Measurements from ENCODE around the gene MBP. TPM values are rescaled to one million over a fixed set of nuclear protein-coding genes. Genes with fewer than 3 reads are reported as not detected.
A peak's percentile ranks its signal among the peaks of the same experiment; 100 is the strongest.

Gene MBP
- total RNA-seq, 2 donors from 2014 or later = 41.7 to 42.2 TPM

DNA sequence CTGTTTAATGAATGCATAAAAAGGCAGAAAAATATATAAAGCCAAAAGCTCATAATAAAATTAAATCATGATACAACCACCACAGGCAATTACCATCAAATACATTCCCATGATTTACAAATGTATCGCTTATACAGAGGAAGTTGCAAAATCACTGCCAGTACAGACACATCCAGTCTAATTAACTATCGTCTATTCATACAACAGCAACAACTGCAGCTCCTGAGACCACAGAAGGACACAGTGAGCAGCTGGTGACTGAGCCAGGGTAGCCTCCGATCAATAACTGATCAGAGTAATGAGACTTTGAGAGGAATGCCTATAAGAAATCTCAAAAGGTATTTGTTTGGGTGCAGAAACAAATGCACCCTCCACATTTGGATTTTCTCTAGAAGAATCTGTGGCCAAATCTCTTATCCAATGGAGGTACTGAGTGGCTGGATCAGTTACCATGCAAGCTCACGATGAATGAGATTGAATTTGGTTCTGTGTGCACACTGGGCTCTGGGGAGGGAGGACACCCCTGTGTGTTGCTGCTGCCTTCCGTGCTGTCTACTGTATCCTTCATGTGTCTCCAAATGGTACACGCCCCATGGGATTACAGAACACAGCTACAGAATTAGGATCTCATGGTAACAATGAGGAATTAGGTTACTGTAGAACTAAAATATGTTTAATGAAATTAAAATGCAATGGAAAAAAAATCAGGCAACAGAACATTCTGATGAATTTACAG lies 119.6 kb downstream of the MBP start:
- Histone ChIP-seq H3K4me3 (no peak overlapping the region), H3K27me3 (replicated peaks; ENCODE audit: insufficient read depth) (no peaks in the 10 kb centered on the region)
- TF ChIP-seq CTCF (IDR thresholded peaks at IDR 0.05) = no peak

DNA sequence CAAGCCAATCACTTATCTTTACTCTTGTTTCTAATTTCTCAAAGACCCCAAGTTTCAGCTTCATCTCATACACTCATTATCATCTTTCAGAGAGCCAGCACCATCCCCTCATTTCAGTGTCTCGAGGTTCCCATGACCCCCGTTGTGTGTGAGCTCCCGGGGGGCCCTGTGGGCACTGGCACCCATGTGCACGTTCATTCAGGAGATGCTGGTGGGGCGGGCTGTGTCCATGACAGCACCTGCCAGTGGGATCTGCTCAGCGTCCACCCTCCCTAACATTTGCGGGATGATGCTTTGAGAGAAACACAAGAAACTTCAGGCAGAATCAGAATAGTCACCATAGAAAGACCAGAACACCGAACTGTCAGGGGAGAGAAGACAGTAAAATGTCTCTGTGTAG lies 120.5 kb downstream of the MBP start:
- Histone ChIP-seq H3K9me3 (no peaks in the 10 kb centered on the region), H3K27me3 (replicated peaks; ENCODE audit: insufficient read depth) (no peaks in the 10 kb centered on the region), H3K4me3 (no peak overlapping the region), H3K36me3 (no peaks in the 10 kb centered on the region), H3K4me1 (ENCODE audit: control insufficient read depth in 1 of 2, low read depth in 2 of 2) (peaks cover 6 to 15% of the 10 kb centered on the region in 2 donors), H3K27ac (no peak overlapping the region)
- no peak for ATAC-seq (ENCODE audit: insufficient number of reproducible peaks, low FRiP score, low read depth)
- TF ChIP-seq CTCF (IDR thresholded peaks at IDR 0.05) = no peak
- DNase-seq (ENCODE audit: low spot score) = no peak

More for the DNA sequence above, 119.6 kb downstream of the MBP start:
- Histone ChIP-seq H3K36me3 (no peaks in the 10 kb centered on the region), H3K27ac (peak overlapping the region in 1 of 2 donors; percentile 9), H3K4me1 (ENCODE audit: control insufficient read depth in 1 of 2, low read depth in 2 of 2) (peaks cover 6 to 15% of the 10 kb centered on the region in 2 donors), H3K9me3 (no peaks in the 10 kb centered on the region)
- no peak for DNase-seq (ENCODE audit: low spot score)
- ATAC-seq (ENCODE audit: insufficient number of reproducible peaks, low FRiP score, low read depth) = no peak

GRCh38 chr18:77009675-77010074 lies 122.9 kb downstream of the MBP start:
- Histone ChIP-seq H3K27me3 (replicated peaks; ENCODE audit: insufficient read depth) (no peaks in the 10 kb centered on the region), H3K4me3 (no peak overlapping the region), H3K4me1 (ENCODE audit: control insufficient read depth in 1 of 2, low read depth in 2 of 2) (peaks cover 6 to 15% of the 10 kb centered on the region in 2 donors), H3K27ac (no peak overlapping the region), H3K36me3 (no peaks in the 10 kb centered on the region), H3K9me3 (no peaks in the 10 kb centered on the region)
- DNase-seq (ENCODE audit: low spot score) (no peak), ATAC-seq (ENCODE audit: insufficient number of reproducible peaks, low FRiP score, low read depth) (no peak)
- no peak for TF ChIP-seq CTCF (IDR thresholded peaks at IDR 0.05)

DNA sequence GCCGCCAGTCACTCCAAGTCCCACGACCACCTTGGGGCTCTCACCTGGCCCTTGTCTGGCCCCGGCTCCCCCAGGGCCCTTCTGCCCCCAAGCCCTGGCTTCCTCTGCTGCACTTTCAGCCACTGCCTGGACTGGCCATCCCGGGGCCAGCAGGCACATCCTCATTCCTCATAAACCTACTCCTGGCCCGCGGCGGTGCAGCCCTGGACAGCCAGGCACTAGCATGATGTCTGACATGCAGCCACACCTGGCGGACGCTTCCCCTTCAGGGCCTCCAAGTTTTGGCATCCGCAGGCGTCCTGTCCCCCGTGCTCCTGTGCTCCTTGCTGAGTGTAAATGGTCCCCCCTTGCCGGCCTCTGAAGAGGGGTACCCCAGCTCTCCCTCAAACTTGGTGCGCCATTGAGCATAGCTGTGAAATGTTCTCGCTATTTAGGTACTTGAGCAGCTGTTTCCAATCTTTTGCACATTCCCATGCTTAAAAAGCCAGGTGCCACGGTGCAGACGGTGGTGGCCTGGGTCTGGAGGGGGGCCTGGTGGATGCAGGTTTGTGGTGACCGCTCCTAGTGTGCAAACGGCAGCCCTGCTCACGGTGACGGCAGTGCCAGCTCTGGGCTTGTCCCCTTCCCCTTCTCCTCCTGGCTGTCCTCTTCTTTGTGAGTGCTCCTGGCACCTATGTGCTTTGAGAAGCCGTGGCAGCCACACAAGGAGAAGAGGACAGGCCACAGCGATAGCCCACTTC lies 123.8 kb downstream of the MBP start:
- no peak for TF ChIP-seq CTCF (IDR thresholded peaks at IDR 0.05)
- Histone ChIP-seq H3K4me1 (ENCODE audit: control insufficient read depth in 1 of 2, low read depth in 2 of 2) (peaks cover 0 to 6% of the 10 kb centered on the region in 2 donors), H3K36me3 (no peaks in the 10 kb centered on the region), H3K27ac (no peak overlapping the region), H3K9me3 (no peaks in the 10 kb centered on the region), H3K4me3 (no peak overlapping the region), H3K27me3 (replicated peaks; ENCODE audit: insufficient read depth) (no peaks in the 10 kb centered on the region)
- DNase-seq (ENCODE audit: low spot score) = no peak
- ATAC-seq (ENCODE audit: insufficient number of reproducible peaks, low FRiP score, low read depth) = no peak

DNA sequence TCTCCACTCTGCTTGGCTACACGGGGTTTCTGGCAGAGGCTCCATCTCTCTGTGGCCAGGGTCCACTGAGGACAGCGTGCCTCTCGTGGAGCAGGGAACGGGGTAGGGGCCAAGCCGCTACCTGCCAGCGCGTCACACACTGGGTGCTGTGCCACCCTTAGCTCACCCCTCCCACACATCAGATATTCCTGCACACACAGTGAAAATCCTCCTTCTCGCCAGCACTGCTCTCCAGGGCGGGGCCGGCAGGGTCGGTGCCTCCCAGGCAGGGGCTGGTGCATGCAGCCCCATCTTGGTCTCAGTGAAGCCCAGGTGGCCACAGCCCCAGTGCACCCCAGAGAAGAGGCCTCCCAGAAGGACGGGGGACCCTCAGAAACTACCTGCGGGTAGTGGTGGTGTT lies 124.6 kb downstream of the MBP start:
- Histone ChIP-seq H3K4me1 (ENCODE audit: control insufficient read depth in 1 of 2, low read depth in 2 of 2) (no peaks in the 10 kb centered on the region), H3K36me3 (no peaks in the 10 kb centered on the region), H3K27me3 (replicated peaks; ENCODE audit: insufficient read depth) (no peaks in the 10 kb centered on the region), H3K4me3 (no peak overlapping the region), H3K27ac (no peak overlapping the region), H3K9me3 (no peaks in the 10 kb centered on the region)
- DNase-seq (ENCODE audit: low spot score) = no peak
- no peak for TF ChIP-seq CTCF (IDR thresholded peaks at IDR 0.05)
- no peak for ATAC-seq (ENCODE audit: insufficient number of reproducible peaks, low FRiP score, low read depth)

All from thoracic aorta (tissue), 2 donors.